HG02763 (cell line): ENCODE data around the gene ELOVL1.
"Not testable (repeated sequence)": the region's sequence is repeated elsewhere in the genome, so short reads cannot be mapped to it uniquely, and the experiment has no call there.

Source experiments
- ATAC-seq: cut with Tn5 transposase; IDR thresholded peaks from one replicate; pipeline ENCODE4 v1.9.1; 2021; ENCODE audit warnings: mild to moderate bottlenecking, moderate library complexity; ENCODE audit not compliant: unreplicated experiment

ELOVL1 gene

GRCh38 chr1:43382027-43382779 lies 14.4 kb upstream of the ELOVL1 start:
- no peak for ATAC-seq

- no peak for ATAC-seq
Observed at GRCh38 chr1:43381612-43382011, 13.8 kb upstream of the ELOVL1 start.

GRCh38 chr1:43379476-43379875 lies 11.7 kb upstream of the ELOVL1 start:
- ATAC-seq = no peak

GRCh38 chr1:43377831-43378230 lies 10.0 kb upstream of the ELOVL1 start:
- ATAC-seq = no peak

- no peak for ATAC-seq
Observed at GRCh38 chr1:43376723-43377235, 9.0 kb upstream of the ELOVL1 start.

GRCh38 chr1:43373066-43373940 lies 5.5 kb upstream of the ELOVL1 start:
- no peak for ATAC-seq

GRCh38 chr1:43372172-43372571 lies 4.4 kb upstream of the ELOVL1 start:
- ATAC-seq = no peak

GRCh38 chr1:43370564-43370963 lies 2.8 kb upstream of the ELOVL1 start:
- ATAC-seq = no peak

GRCh38 chr1:43369779-43370178 lies 2.0 kb upstream of the ELOVL1 start:
- ATAC-seq = not testable (repeated sequence)

- ATAC-seq = no peak
Observed at GRCh38 chr1:43368646-43369020, 822 bp upstream of the ELOVL1 start.

- ATAC-seq = peak; percentile 41
Observed at GRCh38 chr1:43367026-43367903, 546 bp downstream of the ELOVL1 start.

- ATAC-seq = no peak
Observed at GRCh38 chr1:43366601-43367025, 1.2 kb downstream of the ELOVL1 start.

GRCh38 chr1:43366179-43366578 lies 1.6 kb downstream of the ELOVL1 start:
- ATAC-seq = no peak

GRCh38 chr1:43365678-43366077 lies 2.1 kb downstream of the ELOVL1 start:
- no peak for ATAC-seq

GRCh38 chr1:43363935-43364525 lies 3.8 kb downstream of the ELOVL1 start:
- no peak for ATAC-seq

GRCh38 chr1:43363283-43363934 lies 4.4 kb downstream of the ELOVL1 start:
- no peak for ATAC-seq

GRCh38 chr1:43360616-43361015 lies 7.2 kb downstream of the ELOVL1 start:
- no peak for ATAC-seq

- no peak for ATAC-seq
Observed at GRCh38 chr1:43359696-43360095, 8.1 kb downstream of the ELOVL1 start.

- peak; percentile 91 for ATAC-seq
Observed at GRCh38 chr1:43358746-43359693, 8.8 kb downstream of the ELOVL1 start, which contains the start of gene CDC20. CDC20 (plus strand) TSS chr1:43358981; CDS start chr1:43359216, 235 bp downstream.
